ENCODE measurements around the gene CHST11. TPM values are rescaled to one million over a fixed set of nuclear protein-coding genes. Genes with fewer than 3 reads are reported as not detected.

Gene CHST11
- total and polyA plus RNA-seq, 4 donors: 15.0 to 25.5 (median 18.8) TPM

- Histone ChIP-seq H3K4me1 (ENCODE audit: control insufficient read depth, insufficient read depth, low read length) (peaks cover 5% of the 10 kb centered on the region), H3K4me3 (ENCODE audit: low read depth, low read length) (no peak overlapping the region), H3K27me3 (ENCODE audit: control insufficient read depth, insufficient read depth, low read length) (no peaks in the 10 kb centered on the region), H3K36me3 (ENCODE audit: control insufficient read depth, insufficient read depth, low read length) (no peaks in the 10 kb centered on the region), H3K9me3 (ENCODE audit: control insufficient read depth, insufficient read depth, low read length) (no peaks in the 10 kb centered on the region), H3K27ac (ENCODE audit: low read depth, low read length) (no peak overlapping the region)
- 29% methylated on average over 3 of the region's 10 CpGs for WGBS (ENCODE audit: insufficient coverage)
- DNase-seq (ENCODE audit: low read depth in 4 of 6, low spot score in 6 of 6): no peak
These were observed 16.7 kb downstream of the CHST11 start for GRCh38 chr12:104473374-104473983.

GRCh38 chr12:104475271-104475670 lies 18.5 kb downstream of the CHST11 start:
- H3K27ac ChIP-seq (ENCODE audit: low read depth, low read length): no peak overlapping the region
- no peak for DNase-seq (ENCODE audit: low read depth in 4 of 6, low spot score in 6 of 6)
- peaks cover 5% of the 10 kb centered on the region for H3K4me1 ChIP-seq (ENCODE audit: control insufficient read depth, insufficient read depth, low read length)
- no peaks in the 10 kb centered on the region for H3K27me3 ChIP-seq (ENCODE audit: control insufficient read depth, insufficient read depth, low read length)
- no CpG with 5 or more reads among the region's 1 CpG for WGBS (ENCODE audit: insufficient coverage)
- no peaks in the 10 kb centered on the region for H3K36me3 ChIP-seq (ENCODE audit: control insufficient read depth, insufficient read depth, low read length)
- no peaks in the 10 kb centered on the region for H3K9me3 ChIP-seq (ENCODE audit: control insufficient read depth, insufficient read depth, low read length)
- H3K4me3 ChIP-seq (ENCODE audit: low read depth, low read length): no peak overlapping the region

GRCh38 chr12:104477510-104478390 lies 21.0 kb downstream of the CHST11 start:
- no peak overlapping the region for H3K27ac ChIP-seq (ENCODE audit: low read depth, low read length)
- H3K4me3 ChIP-seq (ENCODE audit: low read depth, low read length): no peak overlapping the region
- 89% methylated on average over 2 of the region's 6 CpGs for WGBS (ENCODE audit: insufficient coverage)
- no peak for DNase-seq (ENCODE audit: low read depth in 4 of 6, low spot score in 6 of 6)
- no peaks in the 10 kb centered on the region for H3K36me3 ChIP-seq (ENCODE audit: control insufficient read depth, insufficient read depth, low read length)
- H3K27me3 ChIP-seq (ENCODE audit: control insufficient read depth, insufficient read depth, low read length): no peaks in the 10 kb centered on the region
- H3K4me1 ChIP-seq (ENCODE audit: control insufficient read depth, insufficient read depth, low read length): peaks cover 5% of the 10 kb centered on the region
- H3K9me3 ChIP-seq (ENCODE audit: control insufficient read depth, insufficient read depth, low read length): no peaks in the 10 kb centered on the region

GRCh38 chr12:104478396-104479122 lies 21.8 kb downstream of the CHST11 start:
- Histone ChIP-seq H3K27ac (ENCODE audit: low read depth, low read length) (no peak overlapping the region), H3K9me3 (ENCODE audit: control insufficient read depth, insufficient read depth, low read length) (no peaks in the 10 kb centered on the region), H3K4me3 (ENCODE audit: low read depth, low read length) (no peak overlapping the region), H3K4me1 (ENCODE audit: control insufficient read depth, insufficient read depth, low read length) (peaks cover under 1% of the 10 kb centered on the region), H3K27me3 (ENCODE audit: control insufficient read depth, insufficient read depth, low read length) (no peaks in the 10 kb centered on the region), H3K36me3 (ENCODE audit: control insufficient read depth, insufficient read depth, low read length) (no peaks in the 10 kb centered on the region)
- no peak for DNase-seq (ENCODE audit: low read depth in 4 of 6, low spot score in 6 of 6)
- 78% methylated on average over 5 of the region's 8 CpGs for WGBS (ENCODE audit: insufficient coverage)

- Histone ChIP-seq H3K4me3 (ENCODE audit: low read depth, low read length) (no peak overlapping the region), H3K36me3 (ENCODE audit: control insufficient read depth, insufficient read depth, low read length) (no peaks in the 10 kb centered on the region), H3K4me1 (ENCODE audit: control insufficient read depth, insufficient read depth, low read length) (no peaks in the 10 kb centered on the region), H3K27me3 (ENCODE audit: control insufficient read depth, insufficient read depth, low read length) (no peaks in the 10 kb centered on the region), H3K27ac (ENCODE audit: low read depth, low read length) (no peak overlapping the region), H3K9me3 (ENCODE audit: control insufficient read depth, insufficient read depth, low read length) (no peaks in the 10 kb centered on the region)
- DNase-seq (ENCODE audit: low read depth in 4 of 6, low spot score in 6 of 6): no peak
- 90% methylated on average over 2 of the region's 3 CpGs for WGBS (ENCODE audit: insufficient coverage)
These were observed 22.4 kb downstream of the CHST11 start for GRCh38 chr12:104479123-104479662.

GRCh38 chr12:104480012-104480411 lies 23.3 kb downstream of the CHST11 start:
- Histone ChIP-seq H3K27me3 (ENCODE audit: control insufficient read depth, insufficient read depth, low read length) (no peaks in the 10 kb centered on the region), H3K36me3 (ENCODE audit: control insufficient read depth, insufficient read depth, low read length) (no peaks in the 10 kb centered on the region), H3K27ac (ENCODE audit: low read depth, low read length) (no peak overlapping the region), H3K9me3 (ENCODE audit: control insufficient read depth, insufficient read depth, low read length) (no peaks in the 10 kb centered on the region), H3K4me3 (ENCODE audit: low read depth, low read length) (no peak overlapping the region), H3K4me1 (ENCODE audit: control insufficient read depth, insufficient read depth, low read length) (no peaks in the 10 kb centered on the region)
- no peak for DNase-seq (ENCODE audit: low read depth in 4 of 6, low spot score in 6 of 6)
- 100% methylated on average over 1 of the region's 3 CpGs for WGBS (ENCODE audit: insufficient coverage)

- H3K4me1 ChIP-seq (ENCODE audit: control insufficient read depth, insufficient read depth, low read length): no peaks in the 10 kb centered on the region
- no peaks in the 10 kb centered on the region for H3K36me3 ChIP-seq (ENCODE audit: control insufficient read depth, insufficient read depth, low read length)
- no peaks in the 10 kb centered on the region for H3K9me3 ChIP-seq (ENCODE audit: control insufficient read depth, insufficient read depth, low read length)
- 89% methylated on average over 8 of the region's 11 CpGs for WGBS (ENCODE audit: insufficient coverage)
- H3K27ac ChIP-seq (ENCODE audit: low read depth, low read length): no peak overlapping the region
- H3K27me3 ChIP-seq (ENCODE audit: control insufficient read depth, insufficient read depth, low read length): no peaks in the 10 kb centered on the region
- no peak overlapping the region for H3K4me3 ChIP-seq (ENCODE audit: low read depth, low read length)
- no peak for DNase-seq (ENCODE audit: low read depth in 4 of 6, low spot score in 6 of 6)
These were observed 24.2 kb downstream of the CHST11 start for GRCh38 chr12:104480826-104481440.

- H3K27ac ChIP-seq (ENCODE audit: low read depth, low read length): no peak overlapping the region
- peaks cover 5% of the 10 kb centered on the region for H3K4me1 ChIP-seq (ENCODE audit: control insufficient read depth, insufficient read depth, low read length)
- no peak overlapping the region for H3K4me3 ChIP-seq (ENCODE audit: low read depth, low read length)
- 70% methylated on average over 3 of the region's 4 CpGs for WGBS (ENCODE audit: insufficient coverage)
- H3K36me3 ChIP-seq (ENCODE audit: control insufficient read depth, insufficient read depth, low read length): no peaks in the 10 kb centered on the region
- DNase-seq (ENCODE audit: low read depth in 4 of 6, low spot score in 6 of 6): no peak
- no peaks in the 10 kb centered on the region for H3K27me3 ChIP-seq (ENCODE audit: control insufficient read depth, insufficient read depth, low read length)
- H3K9me3 ChIP-seq (ENCODE audit: control insufficient read depth, insufficient read depth, low read length): no peaks in the 10 kb centered on the region
These were observed 25.4 kb downstream of the CHST11 start for GRCh38 chr12:104482113-104482512.

GRCh38 chr12:104482748-104483147 lies 26.0 kb downstream of the CHST11 start:
- H3K4me1 ChIP-seq (ENCODE audit: control insufficient read depth, insufficient read depth, low read length): peaks cover 8% of the 10 kb centered on the region
- H3K9me3 ChIP-seq (ENCODE audit: control insufficient read depth, insufficient read depth, low read length): no peaks in the 10 kb centered on the region
- H3K4me3 ChIP-seq (ENCODE audit: low read depth, low read length): no peak overlapping the region
- H3K36me3 ChIP-seq (ENCODE audit: control insufficient read depth, insufficient read depth, low read length): no peaks in the 10 kb centered on the region
- DNase-seq (ENCODE audit: low read depth in 4 of 6, low spot score in 6 of 6): no peak
- H3K27ac ChIP-seq (ENCODE audit: low read depth, low read length): no peak overlapping the region
- H3K27me3 ChIP-seq (ENCODE audit: control insufficient read depth, insufficient read depth, low read length): no peaks in the 10 kb centered on the region
- WGBS (ENCODE audit: insufficient coverage): 87% methylated on average over 4 of the region's 4 CpGs

Measured in spinal cord (tissue), 10 donors.